Stimulated activated CD4-positive, alpha-beta T cell treated with anti-CD3 and anti-CD28 coated beads, Interleukin-15, amount 100 ng/mL, for 1 hour (primary cell): Measurements from ENCODE around the gene TFR2.
A peak's percentile ranks its signal among the peaks of the same experiment; 100 is the strongest.

Experiments used
- DNase-seq, 2 donors: peaks; one replicate each; pipeline ENCODE4 v3.0.0-alpha.2; 2020; ENCODE audit warnings: low read depth in 1 of 2, low spot score in 1 of 2

TFR2 gene

GRCh38 chr7:100613412-100614175, 27.8 kb downstream of the TFR2 start:
- DNase-seq: no peak

- no peak for DNase-seq
Observed at GRCh38 chr7:100612730-100613390, 28.5 kb downstream of the TFR2 start.

- peak; percentile 96 to 97 for DNase-seq
Observed at GRCh38 chr7:100611983-100612729, 29.2 kb downstream of the TFR2 start, which contains the start of gene MOSPD3. TSS of gene MOSPD3 (plus strand) at chr7:100612540. CDS start at chr7:100612792, 252 bp downstream.

GRCh38 chr7:100609958-100610357, 31.4 kb downstream of the TFR2 start:
- no peak for DNase-seq

GRCh38 chr7:100607111-100607510, 34.2 kb downstream of the TFR2 start:
- DNase-seq: no peak

DNA sequence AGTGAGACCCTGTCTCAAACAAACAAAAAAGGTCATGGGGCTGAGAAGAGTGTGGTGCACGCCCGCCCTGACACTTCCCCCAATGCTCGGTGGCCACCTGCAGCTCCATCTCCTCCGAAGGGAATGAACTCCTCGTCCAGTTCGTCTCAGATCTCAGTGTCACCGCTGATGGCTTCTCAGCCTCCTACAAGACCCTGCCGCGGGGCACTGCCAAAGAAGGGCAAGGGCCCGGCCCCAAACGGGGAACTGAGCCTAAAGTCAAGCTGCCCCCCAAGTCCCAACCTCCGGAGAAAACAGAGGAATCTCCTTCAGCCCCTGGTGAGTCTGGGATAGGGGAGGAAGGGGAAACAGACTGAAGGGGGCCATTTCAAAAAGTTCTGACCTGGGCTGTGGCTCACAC, 35.0 kb downstream of the TFR2 start:
- DNase-seq: no peak

- no peak for DNase-seq
Observed at GRCh38 chr7:100604976-100605911, 36.1 kb downstream of the TFR2 start.

GRCh38 chr7:100604028-100604975, 37.0 kb downstream of the TFR2 start:
- peak; percentile 47 to 57 for DNase-seq

GRCh38 chr7:100603726-100604027, 37.7 kb downstream of the TFR2 start:
- no peak for DNase-seq

DNA sequence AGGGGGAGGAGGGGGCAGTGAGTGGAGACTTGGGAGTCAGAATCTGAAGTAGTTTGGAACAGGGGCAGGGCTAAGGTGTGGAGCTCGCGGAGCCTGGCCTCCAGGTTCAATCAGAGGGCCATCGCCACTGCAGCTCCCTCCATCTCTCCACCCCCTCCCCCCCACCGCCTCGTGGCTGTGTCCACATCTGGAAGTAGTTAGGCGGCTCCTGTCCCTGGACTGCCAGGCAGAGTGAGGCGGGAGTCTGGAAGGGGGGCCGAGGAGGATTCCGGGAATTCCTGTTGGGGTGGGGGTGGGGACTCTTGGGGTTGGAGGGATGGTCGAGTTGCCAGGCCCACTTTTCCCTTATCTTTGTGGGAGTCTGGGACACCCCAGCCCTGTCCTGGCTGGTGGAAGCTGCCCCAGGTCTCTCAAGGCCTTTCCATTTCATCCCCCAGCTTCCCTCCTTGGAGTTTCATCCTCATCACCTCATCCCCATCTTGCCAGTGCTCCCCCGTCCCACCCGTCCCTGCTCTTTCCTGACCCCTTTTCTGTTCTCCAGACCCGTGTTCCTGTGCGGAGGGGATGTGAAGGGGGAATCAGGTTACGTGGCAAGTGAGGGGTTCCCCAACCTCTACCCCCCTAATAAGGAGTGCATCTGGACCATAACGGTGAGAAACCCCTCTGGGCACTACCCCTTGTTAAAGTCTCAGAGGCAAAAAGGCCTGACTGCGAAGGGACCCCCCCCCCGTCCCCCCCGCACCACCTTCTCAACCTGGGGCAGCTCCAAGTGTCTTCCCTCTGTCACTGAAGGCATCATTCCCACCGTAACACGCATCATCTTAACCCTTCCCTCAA, 38.2 kb downstream of the TFR2 start:
- no peak for DNase-seq

DNA sequence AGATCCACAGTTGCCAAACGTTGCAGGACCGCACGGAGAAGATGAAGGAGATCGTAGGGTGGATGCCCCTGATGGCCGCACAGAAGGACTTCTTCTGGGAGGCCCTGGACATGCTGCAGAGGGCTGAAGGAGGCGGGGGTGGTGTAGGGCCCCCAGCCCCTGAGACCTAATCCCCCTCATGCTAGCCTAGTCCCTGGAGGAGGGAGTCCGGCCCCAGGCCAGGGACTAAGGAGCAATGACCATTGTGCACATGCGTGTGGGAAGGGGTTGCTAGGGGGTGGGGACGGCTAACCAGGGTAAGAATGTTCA, 40.7 kb downstream of the TFR2 start:
- no peak for DNase-seq

- DNase-seq: no peak
Observed at GRCh38 chr7:100599911-100600729, 41.2 kb downstream of the TFR2 start.

- DNase-seq: no peak
Observed at GRCh38 chr7:100598425-100598824, 42.9 kb downstream of the TFR2 start.

GRCh38 chr7:100595188-100595587, 46.2 kb downstream of the TFR2 start:
- no peak for DNase-seq

DNA sequence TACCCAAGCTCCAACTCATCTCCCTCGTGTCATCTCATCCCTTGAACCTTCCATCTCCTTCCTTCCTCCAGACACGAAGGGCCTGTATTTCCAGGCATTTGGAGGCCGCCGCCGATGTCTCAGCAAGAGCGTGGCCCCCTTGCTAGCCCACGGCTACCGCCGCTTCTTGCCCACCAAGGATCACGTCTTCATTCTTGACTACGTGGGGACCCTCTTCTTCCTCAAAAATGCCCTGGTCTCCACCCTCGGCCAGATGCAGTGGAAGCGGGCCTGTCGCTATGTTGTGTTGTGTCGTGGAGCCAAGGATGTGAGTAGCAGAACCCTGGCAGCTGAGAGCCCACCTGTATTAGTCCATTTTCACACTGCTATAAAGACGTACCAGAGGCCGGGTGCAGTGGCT, 49.8 kb downstream of the TFR2 start:
- no peak for DNase-seq

- DNase-seq: no peak
Observed at GRCh38 chr7:100590077-100590737, 51.1 kb downstream of the TFR2 start.

GRCh38 chr7:100589341-100589947, 51.9 kb downstream of the TFR2 start:
- no peak for DNase-seq
